ENCODE measurements around the gene CDKAL1. TPM values are rescaled to one million over a fixed set of nuclear protein-coding genes. Genes with fewer than 3 reads are reported as not detected.
"Not testable (repeated sequence)": the region's sequence is repeated elsewhere in the genome, so short reads cannot be mapped to it uniquely, and the experiment has no call there.

The CDKAL1 gene
- polyA plus RNA-seq, 12 donors, result 10.0 to 17.3 (median 14.8) TPM; not detected in 1

DNA sequence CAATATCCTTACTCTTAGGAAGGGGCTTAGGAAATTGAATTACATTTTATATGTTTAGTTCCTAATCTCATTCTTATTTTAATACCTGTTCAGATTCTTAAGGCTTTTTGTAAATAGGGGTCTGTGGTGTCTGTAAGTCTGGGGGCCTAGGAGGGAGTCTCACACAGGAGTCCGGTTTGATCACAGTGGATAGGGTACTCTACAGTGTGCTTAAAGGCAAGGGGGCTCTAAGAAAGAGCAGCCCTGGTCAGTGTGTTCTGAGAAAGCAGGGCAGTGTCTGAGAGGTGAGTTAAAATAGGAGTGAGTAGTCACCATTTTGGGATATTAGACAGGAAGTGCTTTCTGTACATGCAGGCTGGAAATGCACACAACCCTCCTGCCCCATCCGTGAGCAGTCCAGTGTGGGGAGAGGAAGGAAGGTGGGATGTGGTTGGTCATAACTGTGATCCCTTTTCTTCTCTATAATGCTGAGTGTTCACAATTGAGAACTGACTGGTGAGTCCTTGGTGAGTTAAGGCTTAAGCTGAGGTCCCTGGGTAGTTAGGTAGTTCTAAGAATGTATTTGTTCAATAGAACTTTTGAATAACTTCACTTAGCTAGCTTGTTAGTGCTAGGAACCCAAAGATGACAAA lies 50.0 kb downstream of the CDKAL1 start:
- DNase-seq, result no peak

GRCh38 chr6:20589266-20589665 lies 55.0 kb downstream of the CDKAL1 start:
- DNase-seq, result no peak

- DNase-seq, result not testable (repeated sequence)
Observed at GRCh38 chr6:20590476-20590875, 56.2 kb downstream of the CDKAL1 start.

DNA sequence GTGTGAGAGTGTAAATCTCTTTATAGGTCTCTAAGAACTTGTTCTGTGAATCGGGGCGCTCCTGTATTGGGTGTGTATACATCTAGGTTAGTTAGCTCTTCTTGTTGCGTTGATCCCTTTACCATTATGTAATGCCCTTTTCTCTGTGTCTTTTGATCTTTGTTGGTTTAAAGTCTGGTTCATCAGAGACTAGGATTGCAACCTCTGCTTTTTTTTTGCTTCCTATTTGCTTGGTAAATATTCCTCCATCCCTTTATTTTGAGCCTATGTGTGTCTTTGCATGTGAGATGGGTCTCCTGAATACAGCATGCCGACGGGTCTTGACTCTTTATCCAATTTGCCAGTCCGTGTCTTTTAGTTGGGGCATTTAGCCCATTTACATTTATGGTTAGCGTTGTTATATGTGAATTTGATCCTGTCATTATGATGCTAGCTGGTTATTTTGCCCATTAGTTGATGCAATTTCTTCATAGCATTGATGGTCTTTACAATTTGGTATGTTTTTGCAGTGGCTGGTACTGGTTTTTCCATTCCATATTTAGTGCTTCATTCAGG lies 60.1 kb downstream of the CDKAL1 start:
- DNase-seq, result not testable (repeated sequence)

- no peak for DNase-seq
Observed at GRCh38 chr6:20599302-20600051, 65.2 kb downstream of the CDKAL1 start.

GRCh38 chr6:20600831-20601230 lies 66.6 kb downstream of the CDKAL1 start:
- no peak for DNase-seq

DNA sequence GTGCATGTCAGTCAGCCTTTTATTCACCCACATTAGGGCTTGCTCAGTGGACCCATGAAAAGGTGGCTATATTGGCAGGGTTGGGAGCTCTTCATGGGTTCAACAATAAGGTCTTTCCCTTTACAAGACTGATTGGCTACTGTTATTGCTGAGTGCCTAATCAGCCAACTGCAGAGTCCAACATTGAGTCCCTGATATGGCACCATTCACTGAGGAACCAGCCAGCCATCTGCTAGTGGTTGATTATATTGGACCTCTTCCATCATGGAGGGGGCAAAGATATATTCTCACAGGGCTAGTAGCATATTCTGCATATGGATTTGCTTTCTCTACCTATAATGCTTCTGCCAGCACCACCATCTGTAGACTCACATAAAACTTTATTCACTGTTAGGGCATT lies 69.9 kb downstream of the CDKAL1 start:
- no peak for DNase-seq

GRCh38 chr6:20605061-20605460 lies 70.8 kb downstream of the CDKAL1 start:
- DNase-seq, result no peak

DNA sequence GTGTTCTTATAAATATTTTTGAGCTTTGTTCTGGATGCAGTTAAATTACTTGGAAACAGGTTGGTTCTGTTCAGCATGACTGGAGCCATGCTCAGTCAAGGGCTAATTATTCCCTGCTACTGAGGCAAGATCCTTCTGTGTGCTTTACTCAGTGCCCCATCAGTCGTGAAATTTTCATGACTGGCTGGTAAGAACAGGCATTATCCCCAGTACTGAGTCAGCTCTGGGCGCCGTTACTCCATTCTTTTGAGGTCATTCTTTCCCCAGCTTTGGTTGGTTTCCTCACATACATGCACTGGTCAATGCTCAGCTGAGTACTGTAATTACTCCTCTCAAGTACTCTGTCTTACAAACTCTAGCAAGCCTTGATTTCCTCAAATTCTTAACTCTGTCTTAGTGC lies 71.3 kb downstream of the CDKAL1 start:
- DNase-seq, result no peak

GRCh38 chr6:20606831-20607230 lies 72.6 kb downstream of the CDKAL1 start:
- no peak for DNase-seq

- DNase-seq, result no peak
Observed at GRCh38 chr6:20608356-20608755, 74.1 kb downstream of the CDKAL1 start.

DNA sequence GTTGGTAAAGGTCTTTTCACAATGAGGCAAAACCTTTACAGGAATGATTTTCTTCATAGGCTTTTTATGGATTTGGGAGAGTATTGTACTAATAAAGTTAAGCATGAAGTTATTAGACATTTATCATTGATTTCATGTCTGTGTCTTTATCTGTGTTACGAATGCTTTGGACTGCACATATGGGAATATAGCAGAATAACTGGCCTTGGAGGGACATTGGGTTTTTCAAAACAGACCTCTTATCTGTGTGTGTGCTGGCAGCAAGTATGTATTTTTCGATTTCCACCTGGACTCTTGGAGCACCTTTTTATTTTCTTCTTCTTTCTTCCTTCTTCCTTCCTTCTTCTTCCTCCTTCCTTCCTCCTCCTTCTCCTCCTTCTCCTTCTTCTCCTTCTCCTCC lies 74.6 kb downstream of the CDKAL1 start:
- DNase-seq, result no peak

- DNase-seq, result not testable (repeated sequence)
Observed at GRCh38 chr6:20609924-20610323, 75.7 kb downstream of the CDKAL1 start.

DNA sequence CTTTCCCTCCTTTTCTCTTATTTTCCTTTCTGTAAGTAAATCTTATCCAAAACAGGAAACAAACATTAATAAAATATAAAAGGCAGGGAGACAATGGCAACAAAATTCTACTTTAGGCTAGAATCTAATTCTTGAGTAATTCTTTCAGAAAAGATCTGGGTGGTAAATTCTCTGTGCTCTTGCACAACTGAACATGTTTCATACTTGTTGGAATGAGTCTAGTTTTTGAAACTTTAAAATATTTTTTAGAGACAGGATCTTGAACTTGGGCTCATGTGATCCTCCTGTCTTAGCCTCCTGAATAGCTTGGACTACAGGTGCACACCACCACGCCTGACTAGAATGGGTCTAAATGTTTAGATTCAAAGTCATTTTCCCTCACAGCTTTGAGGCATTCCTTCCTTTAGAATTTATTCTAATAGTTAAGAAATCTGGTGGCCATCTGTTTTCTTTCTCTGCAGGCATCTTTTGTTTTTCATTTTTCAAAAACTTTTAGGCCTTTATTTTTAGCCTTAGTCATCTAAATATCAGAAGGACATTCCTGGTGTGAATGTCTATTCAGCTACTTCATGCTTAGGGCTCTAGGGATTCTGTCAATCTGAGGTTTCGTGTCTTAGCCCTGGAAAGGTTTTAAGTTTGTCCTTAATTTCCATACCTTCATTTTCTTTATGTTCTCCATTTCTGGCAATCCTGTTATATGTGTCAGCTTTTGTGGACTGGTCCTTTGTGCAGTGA lies 76.5 kb downstream of the CDKAL1 start:
- no peak for DNase-seq

DNA sequence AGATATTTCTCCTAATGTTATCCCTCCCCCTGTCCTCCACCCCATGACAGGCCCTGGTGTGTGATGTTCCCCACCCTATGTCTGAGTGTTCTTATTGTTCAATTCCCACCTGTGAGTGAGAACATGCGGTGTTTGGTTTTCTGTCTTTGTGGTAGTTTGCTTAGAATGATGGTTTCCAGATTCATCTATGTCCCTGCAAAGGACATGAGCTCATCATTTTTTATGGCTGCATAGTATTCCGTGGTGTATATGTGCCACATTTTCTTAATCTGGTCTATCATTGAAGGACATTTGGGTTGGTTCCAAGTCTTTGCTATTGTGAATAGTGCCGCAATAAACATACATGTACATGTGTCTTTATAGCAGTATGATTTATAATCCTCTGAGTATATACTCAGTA lies 83.3 kb downstream of the CDKAL1 start:
- not testable (repeated sequence) for DNase-seq

DNA sequence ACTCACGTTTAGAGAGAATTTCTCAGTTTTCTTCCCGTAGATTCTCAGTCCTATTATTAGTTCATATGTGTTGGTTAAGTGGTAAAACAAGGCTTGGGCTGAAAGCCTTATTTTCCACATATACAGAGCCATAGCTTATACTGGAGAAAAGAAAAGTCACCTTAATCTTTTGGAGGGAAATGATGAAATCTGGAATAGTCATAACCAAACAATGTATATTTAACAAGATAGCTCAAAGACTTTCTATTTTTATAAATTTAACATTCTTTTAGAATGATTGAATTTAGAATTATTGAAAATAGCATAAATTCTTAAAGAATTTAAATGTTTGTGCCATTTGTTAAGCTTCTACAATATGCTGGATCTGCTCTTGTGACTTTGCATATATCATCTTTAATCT lies 85.8 kb downstream of the CDKAL1 start:
- no peak for DNase-seq

- no peak for DNase-seq
Observed at GRCh38 chr6:20623761-20624160, 89.5 kb downstream of the CDKAL1 start.

GRCh38 chr6:20626165-20626564 lies 91.9 kb downstream of the CDKAL1 start:
- no peak for DNase-seq

DNA sequence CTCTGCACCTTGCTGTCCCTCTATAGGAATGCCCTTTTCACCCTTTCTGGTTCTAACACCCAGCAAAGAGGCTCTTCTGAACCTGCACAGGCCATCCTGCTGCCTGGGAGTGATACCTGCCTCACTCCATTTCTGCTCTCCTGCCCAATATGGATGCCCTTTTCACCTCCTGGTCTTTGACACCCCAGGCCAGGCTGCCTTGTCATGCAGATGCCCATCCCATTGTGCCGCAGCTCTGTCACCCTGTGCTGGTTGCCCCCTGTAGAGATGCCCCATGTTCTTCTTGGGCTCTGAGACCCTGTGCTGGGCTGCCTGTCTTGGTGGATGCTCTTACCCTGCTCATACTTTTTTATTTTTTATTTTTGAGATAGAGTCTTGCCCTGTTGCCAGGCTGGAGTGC lies 95.3 kb downstream of the CDKAL1 start:
- no peak for DNase-seq

- no peak for DNase-seq
Observed at GRCh38 chr6:20630136-20630535, 95.9 kb downstream of the CDKAL1 start.

DNA sequence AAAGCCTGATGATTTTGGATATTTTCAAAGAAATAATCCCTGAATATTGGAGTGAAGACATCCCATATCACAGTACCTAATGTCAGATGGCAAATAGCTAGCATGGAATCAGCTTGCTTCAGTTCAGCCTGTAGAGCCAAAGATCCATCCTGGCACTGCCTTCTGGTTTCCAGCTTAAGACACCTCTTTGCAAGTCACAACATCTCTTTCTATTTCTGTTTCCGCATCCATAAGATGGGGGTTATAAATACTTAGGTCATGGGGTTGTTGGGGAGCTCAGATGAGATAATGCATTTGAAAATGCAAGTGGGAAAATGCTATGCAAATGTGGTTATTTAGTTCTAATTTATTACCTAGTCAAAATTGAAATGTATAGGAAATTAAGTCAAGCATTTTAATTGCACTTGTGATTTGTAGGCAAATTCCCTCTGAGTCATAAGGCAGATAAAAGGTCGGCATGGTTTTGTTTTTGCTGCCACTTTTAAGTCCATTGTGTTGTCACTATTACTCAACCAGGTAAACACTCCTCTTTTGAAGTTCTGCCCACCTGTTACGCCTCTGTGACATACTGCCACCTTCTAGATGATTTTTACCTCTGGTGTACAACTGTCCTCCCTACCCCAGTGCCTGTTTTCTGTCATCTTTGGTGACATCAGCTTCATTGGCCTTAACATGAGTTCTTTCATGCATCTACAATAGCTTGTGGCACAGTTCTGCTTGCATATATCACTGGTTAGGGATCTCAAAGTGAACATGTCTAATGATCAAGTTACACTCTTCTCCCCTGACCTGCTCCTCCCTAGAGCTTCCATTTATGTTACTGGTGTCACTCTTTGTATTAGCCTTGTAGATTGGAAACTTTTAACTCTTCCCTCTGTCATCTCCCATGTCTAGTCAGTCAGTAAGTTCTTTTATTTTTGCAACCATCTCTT lies 96.6 kb downstream of the CDKAL1 start:
- DNase-seq, result no peak

DNA sequence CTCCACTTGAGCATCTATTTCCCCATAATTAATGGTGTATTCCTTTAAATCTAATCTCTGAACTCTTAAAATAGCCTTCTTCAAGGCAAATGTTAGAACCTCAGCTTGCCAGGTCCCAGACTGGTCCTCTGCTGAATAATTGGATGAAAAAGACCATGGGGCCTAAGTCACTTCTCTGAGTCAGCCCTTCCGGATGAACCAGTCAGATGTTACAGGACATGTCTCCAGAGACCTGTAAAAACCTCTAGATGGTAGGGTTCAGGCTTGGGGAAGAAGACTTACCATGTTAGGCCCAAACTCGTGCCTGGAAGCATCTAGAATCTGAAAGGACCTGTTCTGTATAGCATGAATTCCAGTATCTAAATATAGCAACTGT lies 97.3 kb downstream of the CDKAL1 start:
- DNase-seq, result no peak
